ENCODE measurements around the gene OARD1.

OARD1 gene

GRCh38 chr6:41098366-41098765, 26.2 kb upstream of the OARD1 start:
- no peak for DNase-seq (ENCODE audit: extremely low read depth, low read depth)
- no peak for TF ChIP-seq CTCF (IDR thresholded peaks at IDR 0.05; ENCODE audit: low read depth, low read length)

DNA sequence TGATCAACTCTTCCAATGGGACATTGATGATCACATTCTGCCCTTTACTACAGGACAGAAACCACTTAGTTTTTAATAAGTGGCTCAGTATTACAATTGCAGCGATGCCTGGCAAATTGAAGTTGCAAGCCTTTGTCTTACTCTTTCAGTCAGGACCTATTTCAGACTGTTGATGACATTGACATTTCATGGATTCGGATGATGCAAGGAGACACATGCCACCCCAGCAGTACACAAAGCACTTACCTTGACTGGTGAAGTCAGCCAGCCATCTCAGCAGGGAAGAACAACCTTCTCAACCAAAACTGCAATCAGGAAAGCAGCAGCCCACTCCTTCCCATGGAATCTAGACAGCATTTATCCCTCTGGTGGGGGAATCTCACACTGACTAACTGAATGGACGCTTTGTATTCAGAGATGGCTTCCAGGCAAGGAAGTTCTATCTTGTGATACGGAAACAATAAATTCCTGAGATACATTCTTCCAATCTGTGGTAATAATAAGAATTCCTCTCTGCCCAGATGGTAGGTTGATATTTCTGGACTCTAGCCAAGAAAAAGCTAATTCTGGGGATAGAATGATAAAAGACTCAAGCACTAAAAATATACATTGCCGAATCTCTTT, 25.4 kb upstream of the OARD1 start:
- no peak for DNase-seq (ENCODE audit: extremely low read depth, low read depth)
- TF ChIP-seq CTCF (IDR thresholded peaks at IDR 0.05; ENCODE audit: low read depth, low read length), result no peak

DNA sequence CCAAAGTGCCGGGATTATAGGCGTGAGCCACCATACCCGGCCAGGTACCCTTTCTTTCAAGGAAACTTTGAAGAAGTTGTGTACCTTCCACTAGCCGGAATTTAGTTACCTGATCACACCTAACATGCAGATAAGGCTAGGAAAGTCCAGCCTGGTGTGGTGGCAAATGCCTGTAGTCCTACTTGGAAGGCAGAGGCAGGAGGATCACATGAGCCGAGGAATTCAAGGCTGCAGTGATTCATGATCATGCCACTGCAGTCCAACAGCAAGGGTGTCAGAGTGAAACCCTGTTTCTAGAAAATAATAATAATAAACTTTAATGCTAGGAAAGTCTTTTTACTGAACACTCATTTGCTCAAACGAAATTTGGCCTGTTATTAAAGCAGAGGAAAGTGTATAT, 21.6 kb upstream of the OARD1 start:
- no peak for TF ChIP-seq CTCF (IDR thresholded peaks at IDR 0.05; ENCODE audit: low read depth, low read length)
- no peak for DNase-seq (ENCODE audit: extremely low read depth, low read depth)

- DNase-seq (ENCODE audit: extremely low read depth, low read depth), result no peak
- peak; percentile 25 for TF ChIP-seq CTCF (IDR thresholded peaks at IDR 0.05; ENCODE audit: low read depth, low read length)
Measured at GRCh38 chr6:41092421-41093140, 20.4 kb upstream of the OARD1 start.

DNA sequence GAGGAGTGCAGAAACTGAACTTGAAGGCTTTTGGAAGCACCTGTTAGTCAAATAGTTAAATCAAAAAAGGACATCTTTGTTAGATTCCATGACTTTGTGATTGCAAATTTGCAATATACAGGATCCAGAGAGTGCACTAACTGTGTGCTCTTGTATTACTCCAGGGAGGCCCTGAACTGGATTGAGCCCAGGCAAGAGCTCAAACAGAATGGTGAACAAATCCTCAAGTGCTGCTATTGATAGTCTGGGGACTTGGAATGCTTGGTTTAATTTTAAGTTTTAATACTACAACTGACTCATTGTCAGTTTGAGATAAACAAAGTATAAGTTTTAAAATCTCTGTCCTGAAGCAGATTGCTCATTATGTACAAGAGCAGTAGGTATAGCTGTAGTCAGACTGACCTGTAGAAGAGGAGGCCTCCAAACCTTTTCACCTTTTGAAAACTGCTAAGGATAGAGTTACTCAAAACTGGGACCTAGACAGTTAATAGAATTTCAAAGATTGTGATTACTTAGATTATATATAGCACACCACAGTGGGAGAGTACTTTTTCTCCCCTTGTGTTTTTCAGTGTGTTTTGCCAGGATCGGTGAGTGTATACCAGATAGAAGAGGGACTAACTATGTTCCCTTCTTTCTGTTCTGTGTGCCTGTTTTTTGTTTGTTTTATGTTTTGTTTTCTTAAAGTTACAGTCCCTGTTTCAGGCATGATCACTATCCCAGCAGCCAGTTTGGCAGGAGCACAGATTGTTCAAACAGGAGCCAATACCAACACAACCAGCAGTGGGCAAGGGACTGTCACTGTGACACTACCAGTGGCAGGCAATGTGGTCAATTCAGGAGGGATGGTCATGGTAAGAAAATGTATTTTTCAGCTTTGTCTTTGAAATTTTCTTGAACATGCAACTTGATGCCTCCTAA, 18.9 kb upstream of the OARD1 start:
- no peak for TF ChIP-seq CTCF (IDR thresholded peaks at IDR 0.05; ENCODE audit: low read depth, low read length)
- no peak for DNase-seq (ENCODE audit: extremely low read depth, low read depth)

DNA sequence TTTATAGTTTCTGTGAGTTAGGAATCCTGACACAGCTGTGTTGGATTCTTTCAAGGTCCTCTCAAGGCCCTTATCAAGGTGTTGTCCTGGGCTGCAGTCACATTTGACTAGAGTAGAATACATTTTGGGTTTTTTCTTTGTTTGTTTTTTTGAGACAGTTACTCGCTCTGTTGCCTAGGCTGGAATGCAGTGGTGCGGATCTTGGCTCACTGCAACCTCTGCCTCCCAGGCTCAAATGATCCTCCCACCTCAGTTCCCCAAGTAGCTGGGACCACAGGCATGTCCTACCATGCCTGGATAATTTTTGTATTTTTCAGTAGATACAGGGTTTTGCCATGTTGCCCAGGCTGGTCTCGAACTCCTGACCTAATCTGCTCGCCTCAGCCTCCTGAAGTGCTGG, 16.3 kb upstream of the OARD1 start:
- TF ChIP-seq CTCF (IDR thresholded peaks at IDR 0.05; ENCODE audit: low read depth, low read length), result no peak
- DNase-seq (ENCODE audit: extremely low read depth, low read depth), result no peak

DNA sequence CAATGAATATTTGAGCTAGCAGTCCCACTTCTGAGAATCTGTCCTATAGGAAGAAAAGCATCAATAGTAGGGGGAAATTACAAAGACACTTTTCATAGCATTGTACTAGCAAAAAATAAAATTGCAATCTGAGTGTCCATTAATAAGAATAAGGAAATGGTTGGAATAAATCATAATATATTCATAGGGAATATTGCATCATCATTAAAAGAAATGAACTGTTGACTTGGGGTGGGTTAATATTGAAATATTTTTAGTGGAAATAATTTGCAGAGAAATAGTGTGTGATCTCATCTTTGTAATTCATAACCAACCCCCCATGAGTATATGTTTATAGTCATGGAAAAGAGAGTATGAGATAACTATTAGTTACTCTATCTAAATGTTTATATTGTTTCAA, 13.0 kb upstream of the OARD1 start:
- TF ChIP-seq CTCF (IDR thresholded peaks at IDR 0.05; ENCODE audit: low read depth, low read length), result no peak
- DNase-seq (ENCODE audit: extremely low read depth, low read depth), result no peak
